Measurements from ENCODE around the gene GPR68. TPM values are rescaled to one million over a fixed set of nuclear protein-coding genes. Genes with fewer than 3 reads are reported as not detected.

The GPR68 gene
- total RNA-seq, 1 donor: 8.0 TPM

DNA sequence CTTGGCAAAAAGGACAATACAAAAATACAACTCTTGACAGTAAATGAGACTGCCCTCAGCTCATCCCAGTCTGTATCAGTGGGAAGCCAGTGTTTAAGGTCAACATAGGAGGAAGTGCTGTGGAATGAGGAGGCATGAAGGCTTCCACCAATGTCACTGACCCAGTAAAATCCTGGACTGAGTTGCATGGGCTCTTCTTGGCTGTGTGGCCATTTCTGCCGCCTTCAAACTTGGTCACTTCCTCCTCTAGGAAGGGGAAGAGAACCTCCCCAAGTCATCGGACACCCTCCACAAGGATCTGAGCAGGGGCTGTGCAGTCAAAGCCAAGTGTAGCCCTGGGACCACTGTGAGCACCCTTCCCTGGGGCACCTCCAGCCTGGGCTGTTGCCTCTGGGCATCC is 11.9 kb downstream of the GPR68 start:
- H3K9me3 ChIP-seq (ENCODE audit: low read depth, low read length): no peaks in the 10 kb centered on the region
- TF ChIP-seq, protein P1, sequence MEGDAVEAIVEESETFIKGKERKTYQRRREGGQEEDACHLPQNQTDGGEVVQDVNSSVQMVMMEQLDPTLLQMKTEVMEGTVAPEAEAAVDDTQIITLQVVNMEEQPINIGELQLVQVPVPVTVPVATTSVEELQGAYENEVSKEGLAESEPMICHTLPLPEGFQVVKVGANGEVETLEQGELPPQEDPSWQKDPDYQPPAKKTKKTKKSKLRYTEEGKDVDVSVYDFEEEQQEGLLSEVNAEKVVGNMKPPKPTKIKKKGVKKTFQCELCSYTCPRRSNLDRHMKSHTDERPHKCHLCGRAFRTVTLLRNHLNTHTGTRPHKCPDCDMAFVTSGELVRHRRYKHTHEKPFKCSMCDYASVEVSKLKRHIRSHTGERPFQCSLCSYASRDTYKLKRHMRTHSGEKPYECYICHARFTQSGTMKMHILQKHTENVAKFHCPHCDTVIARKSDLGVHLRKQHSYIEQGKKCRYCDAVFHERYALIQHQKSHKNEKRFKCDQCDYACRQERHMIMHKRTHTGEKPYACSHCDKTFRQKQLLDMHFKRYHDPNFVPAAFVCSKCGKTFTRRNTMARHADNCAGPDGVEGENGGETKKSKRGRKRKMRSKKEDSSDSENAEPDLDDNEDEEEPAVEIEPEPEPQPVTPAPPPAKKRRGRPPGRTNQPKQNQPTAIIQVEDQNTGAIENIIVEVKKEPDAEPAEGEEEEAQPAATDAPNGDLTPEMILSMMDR (IDR thresholded peaks at IDR 0.05; ENCODE audit: extremely low read depth, low read depth, low read length): no peak
- peaks cover 5% of the 10 kb centered on the region for H3K79me2 ChIP-seq (ENCODE audit: insufficient read depth, low read length)
- H4K20me1 ChIP-seq (ENCODE audit: insufficient read depth, low read length): no peaks in the 10 kb centered on the region
- peaks cover 43% of the 10 kb centered on the region for H3K4me1 ChIP-seq (ENCODE audit: insufficient read depth, low read length)
- H3K36me3 ChIP-seq (ENCODE audit: insufficient read depth, low read length): peaks cover 19% of the 10 kb centered on the region
- H3K4me2 ChIP-seq (ENCODE audit: insufficient read depth, low read length): no peak overlapping the region
- no peaks in the 10 kb centered on the region for H3K27me3 ChIP-seq (ENCODE audit: insufficient read depth, low read length)
- H2AFZ ChIP-seq (ENCODE audit: low read length): no peak overlapping the region
- H3K27ac ChIP-seq (ENCODE audit: low read depth, low read length): no peak overlapping the region
- H3K4me3 ChIP-seq (ENCODE audit: insufficient read depth, low read length): no peak overlapping the region
- DNase-seq (ENCODE audit: insufficient read length, low spot score, missing footprints): peak; percentile 46

DNA sequence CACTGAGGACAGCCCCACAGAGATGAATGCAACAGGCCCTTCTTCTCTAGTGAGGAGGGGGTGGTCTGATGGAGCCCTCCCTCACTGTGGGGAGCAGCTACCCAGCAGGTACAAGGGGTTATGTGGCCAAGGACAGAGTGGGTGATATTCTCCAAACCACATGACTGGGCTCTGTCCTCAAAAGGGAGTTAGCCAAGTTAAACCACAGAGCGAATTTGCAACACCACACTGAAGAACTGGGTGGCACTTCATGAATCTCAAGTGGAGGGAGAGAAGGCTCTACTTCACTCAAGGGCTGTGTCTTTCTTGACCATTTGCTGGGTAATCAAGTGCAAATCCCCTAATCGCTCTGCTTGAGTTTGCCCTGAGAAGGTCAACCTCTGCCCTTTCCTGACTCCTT is 12.5 kb downstream of the GPR68 start:
- Histone ChIP-seq H3K4me3 (ENCODE audit: insufficient read depth, low read length) (no peak overlapping the region), H3K4me2 (ENCODE audit: insufficient read depth, low read length) (no peak overlapping the region), H3K4me1 (ENCODE audit: insufficient read depth, low read length) (peaks cover 45% of the 10 kb centered on the region), H4K20me1 (ENCODE audit: insufficient read depth, low read length) (no peaks in the 10 kb centered on the region), H3K36me3 (ENCODE audit: insufficient read depth, low read length) (peaks cover 19% of the 10 kb centered on the region), H3K79me2 (ENCODE audit: insufficient read depth, low read length) (peaks cover 5% of the 10 kb centered on the region), H3K9me3 (ENCODE audit: low read depth, low read length) (no peaks in the 10 kb centered on the region), H2AFZ (ENCODE audit: low read length) (no peak overlapping the region), H3K27ac (ENCODE audit: low read depth, low read length) (no peak overlapping the region), H3K27me3 (ENCODE audit: insufficient read depth, low read length) (no peaks in the 10 kb centered on the region)
- no peak for DNase-seq (ENCODE audit: insufficient read length, low spot score, missing footprints)
- TF ChIP-seq, protein P1 (IDR thresholded peaks at IDR 0.05; ENCODE audit: extremely low read depth, low read depth, low read length): no peak

DNA sequence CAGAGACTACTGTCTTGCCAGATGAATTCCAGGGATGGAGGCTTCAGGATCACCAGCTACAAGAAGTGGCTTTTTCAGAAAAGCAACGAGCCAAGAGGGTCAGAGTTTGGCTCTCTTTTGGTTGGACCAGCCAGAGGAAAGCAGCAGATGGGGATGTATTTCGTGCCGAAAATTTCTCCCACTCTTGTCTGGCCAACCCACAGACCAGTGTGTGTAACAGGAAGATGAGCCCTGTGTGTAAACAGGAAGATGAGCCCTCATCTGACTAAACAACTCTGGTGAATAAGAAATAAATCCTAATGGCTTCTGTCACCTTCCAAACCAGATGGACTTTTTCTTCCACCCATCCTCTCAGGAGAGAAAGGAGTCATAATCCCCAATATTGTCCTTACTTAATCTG is 13.1 kb downstream of the GPR68 start:
- Histone ChIP-seq H4K20me1 (ENCODE audit: insufficient read depth, low read length) (no peaks in the 10 kb centered on the region), H3K4me1 (ENCODE audit: insufficient read depth, low read length) (peaks cover 40% of the 10 kb centered on the region), H3K9me3 (ENCODE audit: low read depth, low read length) (no peaks in the 10 kb centered on the region), H3K79me2 (ENCODE audit: insufficient read depth, low read length) (peaks cover 5% of the 10 kb centered on the region), H2AFZ (ENCODE audit: low read length) (no peak overlapping the region), H3K36me3 (ENCODE audit: insufficient read depth, low read length) (peaks cover 19% of the 10 kb centered on the region), H3K4me2 (ENCODE audit: insufficient read depth, low read length) (no peak overlapping the region), H3K27me3 (ENCODE audit: insufficient read depth, low read length) (no peaks in the 10 kb centered on the region), H3K4me3 (ENCODE audit: insufficient read depth, low read length) (no peak overlapping the region), H3K27ac (ENCODE audit: low read depth, low read length) (peak overlapping the region; percentile 74)
- TF ChIP-seq, protein P1 (IDR thresholded peaks at IDR 0.05; ENCODE audit: extremely low read depth, low read depth, low read length): no peak
- peak; percentile 74 for DNase-seq (ENCODE audit: insufficient read length, low spot score, missing footprints)

DNA sequence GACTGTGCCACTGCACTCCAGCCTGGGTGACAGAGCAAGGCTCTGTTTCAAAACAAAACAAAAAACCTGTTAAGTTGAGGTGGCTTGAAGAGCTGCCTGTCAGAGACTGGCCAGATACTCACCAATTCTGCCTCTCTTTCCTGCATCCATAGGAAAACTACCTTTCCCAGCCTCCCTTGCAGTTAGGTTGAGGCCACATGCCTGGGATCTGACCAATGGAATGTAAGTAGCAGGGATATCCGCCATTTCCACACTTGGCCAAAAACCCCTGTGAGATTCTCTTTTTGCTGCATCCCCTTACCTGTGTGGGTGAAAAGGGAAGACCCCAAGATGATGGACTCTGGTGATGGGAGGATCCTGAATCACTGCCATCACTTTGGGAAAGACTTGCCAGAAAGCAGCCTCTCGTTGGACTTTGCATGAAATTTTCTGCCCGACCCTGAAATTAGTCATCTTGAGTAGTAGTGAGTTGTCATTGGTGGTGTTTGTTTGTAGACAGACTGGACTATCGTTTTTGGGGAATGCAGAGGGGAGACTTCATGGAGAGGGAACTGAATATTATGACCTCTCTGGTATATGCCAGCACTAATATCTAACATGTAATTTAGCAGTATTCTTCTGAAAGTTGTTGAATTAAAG is 14.0 kb downstream of the GPR68 start:
- Histone ChIP-seq H3K27me3 (ENCODE audit: insufficient read depth, low read length) (no peaks in the 10 kb centered on the region), H4K20me1 (ENCODE audit: insufficient read depth, low read length) (no peaks in the 10 kb centered on the region), H3K4me1 (ENCODE audit: insufficient read depth, low read length) (peaks cover 40% of the 10 kb centered on the region), H3K4me3 (ENCODE audit: insufficient read depth, low read length) (peak overlapping the region; percentile 59), H3K9me3 (ENCODE audit: low read depth, low read length) (no peaks in the 10 kb centered on the region), H3K4me2 (ENCODE audit: insufficient read depth, low read length) (peak overlapping the region; percentile 69), H3K79me2 (ENCODE audit: insufficient read depth, low read length) (no peaks in the 10 kb centered on the region), H3K27ac (ENCODE audit: low read depth, low read length) (peak overlapping the region; percentile 74), H3K36me3 (ENCODE audit: insufficient read depth, low read length) (peaks cover 15% of the 10 kb centered on the region), H2AFZ (ENCODE audit: low read length) (peak overlapping the region; percentile 82)
- TF ChIP-seq, protein P1 (IDR thresholded peaks at IDR 0.05; ENCODE audit: extremely low read depth, low read depth, low read length): no peak
- DNase-seq (ENCODE audit: insufficient read length, low spot score, missing footprints): peak; percentile 95
